ENCODE results near the gene CALHM1. TPM values are rescaled to one million over a fixed set of nuclear protein-coding genes. Genes with fewer than 3 reads are reported as not detected.
"Not testable (repeated sequence)": the region's sequence is repeated elsewhere in the genome, so short reads cannot be mapped to it uniquely, and the experiment has no call there.

The CALHM1 gene
- total RNA-seq, 1 experiment from 2014 or later = 0.30 TPM

GRCh38 chr10:103492655-103493261 lies 34.1 kb upstream of the CALHM1 start:
- H3K4me2 ChIP-seq (ENCODE audit: low read depth, low read length, poor library complexity, severe bottlenecking) = peak overlapping the region; percentile 82
- peak overlapping the region; percentile 70; the same call in 1 of the 2 replicates for H3K4me3 ChIP-seq (ENCODE audit: low read length)
- no peak overlapping the region for H2AFZ ChIP-seq (ENCODE audit: low read length)
- peaks cover 5% of the 10 kb centered on the region; the same call in 1 of the 2 replicates for H4K20me1 ChIP-seq (ENCODE audit: insufficient read depth, low read depth, low read length)
- no peak overlapping the region for H3K9ac ChIP-seq (ENCODE audit: low read length)
- H3K4me1 ChIP-seq (ENCODE audit: low read length) = peaks cover 18% of the 10 kb centered on the region
- H3K9me3 ChIP-seq (ENCODE audit: low read length) = no peaks in the 10 kb centered on the region
- no peaks in the 10 kb centered on the region for H3K79me2 ChIP-seq (ENCODE audit: low read length)
- no peaks in the 10 kb centered on the region for H3K36me3 ChIP-seq (ENCODE audit: insufficient read depth, low read length)
- no peaks in the 10 kb centered on the region for H3K9me2 ChIP-seq (replicated peaks; ENCODE audit: insufficient read depth, low read length)
- no peaks in the 10 kb centered on the region; the same call in 1 of the 2 replicates for H3K27me3 ChIP-seq (ENCODE audit: low read length)
- H3K27ac ChIP-seq (ENCODE audit: low read length) = no peak overlapping the region
- DNase-seq = no peak

GRCh38 chr10:103491729-103492364 lies 33.1 kb upstream of the CALHM1 start:
- Histone ChIP-seq H2AFZ (ENCODE audit: low read length) (no peak overlapping the region), H3K4me2 (ENCODE audit: low read depth, low read length, poor library complexity, severe bottlenecking) (no peak overlapping the region), H3K27me3 (ENCODE audit: low read length) (no peaks in the 10 kb centered on the region; the same call in 1 of the 2 replicates), H3K27ac (ENCODE audit: low read length) (no peak overlapping the region), H3K9me2 (replicated peaks; ENCODE audit: insufficient read depth, low read length) (no peaks in the 10 kb centered on the region), H3K4me1 (ENCODE audit: low read length) (peaks cover 18% of the 10 kb centered on the region), H3K79me2 (ENCODE audit: low read length) (no peaks in the 10 kb centered on the region), H3K9me3 (ENCODE audit: low read length) (no peaks in the 10 kb centered on the region), H3K36me3 (ENCODE audit: insufficient read depth, low read length) (no peaks in the 10 kb centered on the region), H3K4me3 (ENCODE audit: low read length) (no peak overlapping the region), H3K9ac (ENCODE audit: low read length) (no peak overlapping the region), H4K20me1 (ENCODE audit: insufficient read depth, low read depth, low read length) (no peaks in the 10 kb centered on the region; the same call in 1 of the 2 replicates)
- no peak for DNase-seq

- no peak overlapping the region for H3K9ac ChIP-seq (ENCODE audit: low read length)
- H3K79me2 ChIP-seq (ENCODE audit: low read length) = no peaks in the 10 kb centered on the region
- no peaks in the 10 kb centered on the region for H3K9me3 ChIP-seq (ENCODE audit: low read length)
- DNase-seq = no peak
- H2AFZ ChIP-seq (ENCODE audit: low read length) = no peak overlapping the region
- H3K4me2 ChIP-seq (ENCODE audit: low read depth, low read length, poor library complexity, severe bottlenecking) = no peak overlapping the region
- no peaks in the 10 kb centered on the region for H3K36me3 ChIP-seq (ENCODE audit: insufficient read depth, low read length)
- no peak overlapping the region for H3K4me3 ChIP-seq (ENCODE audit: low read length)
- H3K4me1 ChIP-seq (ENCODE audit: low read length) = peaks cover 18% of the 10 kb centered on the region
- no peaks in the 10 kb centered on the region; the same call in 1 of the 2 replicates for H3K27me3 ChIP-seq (ENCODE audit: low read length)
- H4K20me1 ChIP-seq (ENCODE audit: insufficient read depth, low read depth, low read length) = no peaks in the 10 kb centered on the region; the same call in 1 of the 2 replicates
- no peak overlapping the region for H3K27ac ChIP-seq (ENCODE audit: low read length)
- H3K9me2 ChIP-seq (replicated peaks; ENCODE audit: insufficient read depth, low read length) = no peaks in the 10 kb centered on the region
Measured at GRCh38 chr10:103490986-103491314, 32.2 kb upstream of the CALHM1 start.

GRCh38 chr10:103487410-103487708 lies 28.7 kb upstream of the CALHM1 start:
- no peak overlapping the region for H3K9ac ChIP-seq (ENCODE audit: low read length)

GRCh38 chr10:103486635-103487409 lies 28.1 kb upstream of the CALHM1 start:
- H3K9me2 ChIP-seq (replicated peaks; ENCODE audit: insufficient read depth, low read length); H3K27ac ChIP-seq (ENCODE audit: low read length); H3K27me3 ChIP-seq (ENCODE audit: low read length); H2AFZ ChIP-seq (ENCODE audit: low read length); H3K4me3 ChIP-seq (ENCODE audit: low read length); H3K9ac ChIP-seq (ENCODE audit: low read length); H3K9me3 ChIP-seq (ENCODE audit: low read length); H3K4me2 ChIP-seq (ENCODE audit: low read depth, low read length, poor library complexity, severe bottlenecking); DNase-seq; H3K79me2 ChIP-seq (ENCODE audit: low read length); H4K20me1 ChIP-seq (ENCODE audit: insufficient read depth, low read depth, low read length); H3K36me3 ChIP-seq (ENCODE audit: insufficient read depth, low read length); H3K4me1 ChIP-seq (ENCODE audit: low read length): not testable (repeated sequence)

More at GRCh38 chr10:103487410-103487708, 28.7 kb upstream of the CALHM1 start:
- Histone ChIP-seq H3K4me1 (ENCODE audit: low read length) (peaks cover 9% of the 10 kb centered on the region), H3K79me2 (ENCODE audit: low read length) (no peaks in the 10 kb centered on the region), H3K9me2 (replicated peaks; ENCODE audit: insufficient read depth, low read length) (no peaks in the 10 kb centered on the region), H3K36me3 (ENCODE audit: insufficient read depth, low read length) (no peaks in the 10 kb centered on the region), H3K4me3 (ENCODE audit: low read length) (no peak overlapping the region), H3K27me3 (ENCODE audit: low read length) (no peaks in the 10 kb centered on the region), H3K9me3 (ENCODE audit: low read length) (no peaks in the 10 kb centered on the region), H3K4me2 (ENCODE audit: low read depth, low read length, poor library complexity, severe bottlenecking) (no peak overlapping the region), H2AFZ (ENCODE audit: low read length) (no peak overlapping the region), H3K27ac (ENCODE audit: low read length) (no peak overlapping the region), H4K20me1 (ENCODE audit: insufficient read depth, low read depth, low read length) (no peaks in the 10 kb centered on the region)
- DNase-seq = no peak

GRCh38 chr10:103481974-103482531 lies 23.4 kb upstream of the CALHM1 start:
- H4K20me1 ChIP-seq (ENCODE audit: insufficient read depth, low read depth, low read length) = no peaks in the 10 kb centered on the region
- no peak overlapping the region for H3K4me2 ChIP-seq (ENCODE audit: low read depth, low read length, poor library complexity, severe bottlenecking)
- no peaks in the 10 kb centered on the region for H3K9me3 ChIP-seq (ENCODE audit: low read length)
- H3K4me1 ChIP-seq (ENCODE audit: low read length) = peaks cover 12% of the 10 kb centered on the region
- no peak overlapping the region for H2AFZ ChIP-seq (ENCODE audit: low read length)
- H3K79me2 ChIP-seq (ENCODE audit: low read length) = no peaks in the 10 kb centered on the region
- H3K27ac ChIP-seq (ENCODE audit: low read length) = no peak overlapping the region
- H3K27me3 ChIP-seq (ENCODE audit: low read length) = no peaks in the 10 kb centered on the region
- no peaks in the 10 kb centered on the region for H3K36me3 ChIP-seq (ENCODE audit: insufficient read depth, low read length)
- no peak overlapping the region for H3K4me3 ChIP-seq (ENCODE audit: low read length)
- no peaks in the 10 kb centered on the region for H3K9me2 ChIP-seq (replicated peaks; ENCODE audit: insufficient read depth, low read length)
- H3K9ac ChIP-seq (ENCODE audit: low read length) = no peak overlapping the region
- DNase-seq = peak; percentile 92

GRCh38 chr10:103480521-103480920 lies 21.8 kb upstream of the CALHM1 start:
- no peak overlapping the region for H2AFZ ChIP-seq (ENCODE audit: low read length)
- H3K79me2 ChIP-seq (ENCODE audit: low read length) = no peaks in the 10 kb centered on the region
- no peak overlapping the region for H3K4me2 ChIP-seq (ENCODE audit: low read depth, low read length, poor library complexity, severe bottlenecking)
- peaks cover 16% of the 10 kb centered on the region for H3K4me1 ChIP-seq (ENCODE audit: low read length)
- H3K27ac ChIP-seq (ENCODE audit: low read length) = no peak overlapping the region
- no peaks in the 10 kb centered on the region for H3K36me3 ChIP-seq (ENCODE audit: insufficient read depth, low read length)
- H4K20me1 ChIP-seq (ENCODE audit: insufficient read depth, low read depth, low read length) = no peaks in the 10 kb centered on the region
- H3K9me3 ChIP-seq (ENCODE audit: low read length) = no peaks in the 10 kb centered on the region
- H3K27me3 ChIP-seq (ENCODE audit: low read length) = no peaks in the 10 kb centered on the region
- no peak for DNase-seq
- H3K4me3 ChIP-seq (ENCODE audit: low read length) = no peak overlapping the region
- H3K9ac ChIP-seq (ENCODE audit: low read length) = no peak overlapping the region
- H3K9me2 ChIP-seq (replicated peaks; ENCODE audit: insufficient read depth, low read length) = no peaks in the 10 kb centered on the region

- Histone ChIP-seq H3K9ac (ENCODE audit: low read length) (no peak within 1 kb of the TSS), H3K79me2 (ENCODE audit: low read length) (no peaks in the 10 kb centered on the region), H3K4me2 (ENCODE audit: low read depth, low read length, poor library complexity, severe bottlenecking) (no peak within 1 kb of the TSS), H3K36me3 (ENCODE audit: insufficient read depth, low read length) (no peaks in the 10 kb centered on the region), H3K9me2 (replicated peaks; ENCODE audit: insufficient read depth, low read length) (no peaks in the 10 kb centered on the region), H3K4me1 (ENCODE audit: low read length) (peaks cover 16% of the 10 kb centered on the region), H3K9me3 (ENCODE audit: low read length) (no peaks in the 10 kb centered on the region), H3K27ac (ENCODE audit: low read length) (no peak within 1 kb of the TSS), H2AFZ (ENCODE audit: low read length) (no peak within 1 kb of the TSS), H3K4me3 (ENCODE audit: low read length) (no peak within 1 kb of the TSS), H3K27me3 (ENCODE audit: low read length) (no peaks in the 10 kb centered on the region), H4K20me1 (ENCODE audit: insufficient read depth, low read depth, low read length) (no peaks in the 10 kb centered on the region)
- no peak for DNase-seq
Measured at GRCh38 chr10:103479135-103479534, 20.4 kb upstream of the CALHM1 start, which contains the start of gene CALHM3. TSS of gene CALHM3 (minus strand) at chr10:103479240. CDS start at chr10:103479032, 208 bp downstream.

Measured in Karpas-422 (cell line).